Measurements from ENCODE around the gene SERBP1. TPM values are rescaled to one million over a fixed set of nuclear protein-coding genes. Genes with fewer than 3 reads are reported as not detected.
"Not testable (repeated sequence)": the region's sequence is repeated elsewhere in the genome, so short reads cannot be mapped to it uniquely, and the experiment has no call there.

SERBP1 gene
- total RNA-seq, 1 donor from 2014 or later: 167 TPM

DNA sequence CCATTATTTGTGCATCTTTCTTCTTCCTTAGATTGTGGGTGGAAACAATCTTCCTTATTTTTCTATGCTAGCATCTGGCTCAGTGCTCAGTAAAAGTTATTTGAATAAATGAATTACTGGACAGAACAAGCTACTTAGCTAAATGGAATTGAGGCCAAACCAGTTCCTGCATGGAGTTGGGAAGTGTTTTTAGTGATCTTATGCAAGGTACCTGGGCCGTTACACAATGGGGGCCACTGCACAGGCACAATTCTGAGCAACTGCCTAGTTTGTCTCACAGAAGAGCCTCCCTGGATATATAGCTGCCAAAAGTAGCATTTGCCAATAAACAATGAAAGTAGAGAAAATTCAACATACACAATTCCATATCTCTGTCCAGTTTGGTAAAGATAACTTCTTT, 27.0 kb upstream of the SERBP1 start:
- DNase-seq (ENCODE audit: extremely low spot score in 2 of 2): no peak
- TF ChIP-seq POLR2AphosphoS5 (IDR thresholded peaks at IDR 0.05; ENCODE audit: insufficient read depth in 1 of 2, low read depth in 1 of 2): no peak
- TF ChIP-seq POLR2A (IDR thresholded peaks at IDR 0.05): no peak
- TF ChIP-seq CTCF (IDR thresholded peaks at IDR 0.05): no peak
- Histone ChIP-seq H3K4me1 (peaks cover 11% of the 10 kb centered on the region), H3K9me3 (no peaks in the 10 kb centered on the region), H3K27me3 (no peaks in the 10 kb centered on the region), H3K4me3 (no peak overlapping the region), H3K36me3 (no peaks in the 10 kb centered on the region), H3K27ac (no peak overlapping the region)
- intact Hi-C loops (cut with DNase I): no loop called here

GRCh38 chr1:67451815-67452214, 21.6 kb upstream of the SERBP1 start:
- no peaks in the 10 kb centered on the region for H3K27me3 ChIP-seq
- H3K4me3 ChIP-seq: no peak overlapping the region
- no peak for DNase-seq (ENCODE audit: extremely low spot score in 2 of 2)
- H3K36me3 ChIP-seq: no peaks in the 10 kb centered on the region
- no peaks in the 10 kb centered on the region for H3K4me1 ChIP-seq
- TF ChIP-seq POLR2AphosphoS5 (IDR thresholded peaks at IDR 0.05; ENCODE audit: insufficient read depth in 1 of 2, low read depth in 1 of 2) (no peak), CTCF (IDR thresholded peaks at IDR 0.05) (no peak), POLR2A (IDR thresholded peaks at IDR 0.05) (no peak)
- H3K9me3 ChIP-seq: no peaks in the 10 kb centered on the region
- intact Hi-C loops (cut with DNase I): no loop called here
- no peak overlapping the region for H3K27ac ChIP-seq

GRCh38 chr1:67451356-67451755, 21.2 kb upstream of the SERBP1 start:
- intact Hi-C loops (cut with DNase I): no loop called here
- H3K4me3 ChIP-seq: no peak overlapping the region
- no peaks in the 10 kb centered on the region for H3K36me3 ChIP-seq
- TF ChIP-seq POLR2A (IDR thresholded peaks at IDR 0.05): no peak
- TF ChIP-seq CTCF (IDR thresholded peaks at IDR 0.05): no peak
- TF ChIP-seq POLR2AphosphoS5 (IDR thresholded peaks at IDR 0.05; ENCODE audit: insufficient read depth in 1 of 2, low read depth in 1 of 2): no peak
- no peaks in the 10 kb centered on the region for H3K27me3 ChIP-seq
- no peak for DNase-seq (ENCODE audit: extremely low spot score in 2 of 2)
- no peaks in the 10 kb centered on the region for H3K4me1 ChIP-seq
- no peak overlapping the region for H3K27ac ChIP-seq
- no peaks in the 10 kb centered on the region for H3K9me3 ChIP-seq

- no peak overlapping the region for H3K27ac ChIP-seq
- H3K27me3 ChIP-seq: no peaks in the 10 kb centered on the region
- intact Hi-C loops (cut with DNase I): no loop called here
- no peaks in the 10 kb centered on the region for H3K36me3 ChIP-seq
- DNase-seq (ENCODE audit: extremely low spot score in 2 of 2): no peak
- TF ChIP-seq CTCF (IDR thresholded peaks at IDR 0.05) (no peak), POLR2AphosphoS5 (IDR thresholded peaks at IDR 0.05; ENCODE audit: insufficient read depth in 1 of 2, low read depth in 1 of 2) (peak in 1 of 2 donors; percentile 26), POLR2A (IDR thresholded peaks at IDR 0.05) (no peak)
- H3K9me3 ChIP-seq: no peaks in the 10 kb centered on the region
- H3K4me1 ChIP-seq: no peaks in the 10 kb centered on the region
- no peak overlapping the region for H3K4me3 ChIP-seq
These were observed 16.7 kb upstream of the SERBP1 start for GRCh38 chr1:67446893-67447292.

GRCh38 chr1:67446014-67446413, 15.8 kb upstream of the SERBP1 start:
- DNase-seq (ENCODE audit: extremely low spot score in 2 of 2); H3K27me3 ChIP-seq; H3K9me3 ChIP-seq; intact Hi-C loops (cut with DNase I); H3K4me1 ChIP-seq; H3K27ac ChIP-seq; H3K4me3 ChIP-seq; H3K36me3 ChIP-seq: not testable (repeated sequence)

Data from vagina (tissue), 2 donors.